HG03575 (cell line): ENCODE data around the gene SRL.

Experiments used
- ATAC-seq: cut with Tn5 transposase; IDR thresholded peaks from one replicate; pipeline ENCODE4 v1.9.1; 2021; ENCODE audit not compliant: unreplicated experiment, insufficient number of reproducible peaks, low FRiP score; ENCODE audit errors: extremely low read depth

SRL gene

DNA sequence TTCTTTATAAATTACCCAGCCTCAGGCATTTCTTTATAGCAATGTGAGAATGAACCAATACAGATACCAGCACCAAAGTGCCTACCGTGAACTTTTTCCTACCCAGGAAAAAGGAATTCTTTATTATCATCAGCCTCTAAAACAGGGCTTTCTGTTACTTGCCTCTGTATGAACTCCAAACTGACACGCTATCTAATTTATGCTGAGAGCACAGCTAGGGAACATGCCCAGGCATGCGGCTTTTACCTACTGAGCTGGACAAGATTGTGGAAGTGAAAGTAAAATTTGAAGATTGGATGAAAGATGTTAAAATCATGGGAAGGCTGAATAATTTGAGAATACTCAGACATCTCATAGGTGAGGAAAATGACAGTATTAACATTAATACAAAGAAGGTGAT is 101.2 kb downstream of the SRL start:
- ATAC-seq, result no peak

DNA sequence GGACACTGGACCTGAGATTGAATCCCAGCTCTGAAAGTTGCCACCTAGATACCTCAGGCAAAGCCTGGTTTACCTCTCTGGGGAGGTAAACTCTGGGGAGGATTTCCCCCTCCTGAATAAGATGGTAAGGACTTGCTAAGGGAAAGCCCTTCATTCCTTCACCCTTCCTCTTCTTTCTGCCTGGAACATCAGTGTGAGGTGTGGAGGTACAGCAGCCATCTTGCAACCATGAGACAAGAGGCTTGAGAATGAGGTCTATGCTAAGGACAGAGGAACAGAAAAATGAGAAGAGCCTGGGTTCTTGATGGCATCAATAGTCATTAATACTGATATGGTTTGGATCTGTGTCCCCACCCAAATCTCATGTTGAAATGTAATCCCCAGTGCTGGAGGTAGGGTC is 101.9 kb downstream of the SRL start:
- ATAC-seq, result no peak
